Cardiac muscle cell (in vitro differentiated cells and primary cell): ENCODE data around the gene AAGAB. TPM values are rescaled to one million over a fixed set of nuclear protein-coding genes. Genes with fewer than 3 reads are reported as not detected.

Experiments used
- DNase-seq, 2 donors: peaks; one replicate each; pipeline versions ENCODE4 v3.0.0 to v3.0.0-alpha.2; 2010 to 2017; ENCODE audit warnings: low read depth in 1 of 2, low spot score in 1 of 2
- H3K27ac ChIP-seq: fragments of 200-600 bp; sonication (generic); 2 replicates; pipeline ENCODE4 v1.5.1; 2016
- H3K27me3 ChIP-seq: fragments of 200-600 bp; sonication (generic); 2 replicates; pipeline ENCODE4 v1.6.0; 2016; ENCODE audit warnings: control low read depth
- H3K36me3 ChIP-seq: fragments of 200-600 bp; sonication (generic); 2 replicates; pipeline ENCODE4 v1.5.1; 2016; ENCODE audit warnings: control low read depth
- H3K4me1 ChIP-seq: fragments of 200-600 bp; sonication (generic); 2 replicates; pipeline ENCODE4 v1.8.1; 2017; ENCODE audit warnings: low read depth, mild to moderate bottlenecking, mixed run types
- H3K4me3 ChIP-seq: fragments of 200-600 bp; sonication (generic); 2 replicates; pipeline ENCODE4 v1.5.1; 2016; ENCODE audit warnings: mild to moderate bottlenecking
- H3K9me3 ChIP-seq: fragments of 200-600 bp; sonication (generic); 2 replicates; pipeline ENCODE4 v1.5.1; 2017; ENCODE audit warnings: low read depth, mild to moderate bottlenecking, control low read depth
- CTCF ChIP-seq: IDR thresholded peaks from 2 replicates; pipeline ENCODE4 v1.5.1; 2012; ENCODE audit warnings: low read depth, mild to moderate bottlenecking, low read length
- polyA plus RNA-seq: library from polyadenylated mRNA; unstranded; fragments of >200 nt; fragmentation: Nextera tagmentation; extraction: Ambion mirVana; gene quantifications from 2 replicates; pipeline ENCODE4 v1.2.1, GENCODE V29; 2016
- total RNA-seq: library from RNA; depleted of rRNA; stranded (reverse); fragments of >200 nt; gene quantifications from 2 replicates; pipeline ENCODE4 v1.2.3, GENCODE V29; 2016

AAGAB gene
- total and polyA plus RNA-seq, 2 experiments from 2014 or later, result 27.8 to 45.3 TPM

DNA sequence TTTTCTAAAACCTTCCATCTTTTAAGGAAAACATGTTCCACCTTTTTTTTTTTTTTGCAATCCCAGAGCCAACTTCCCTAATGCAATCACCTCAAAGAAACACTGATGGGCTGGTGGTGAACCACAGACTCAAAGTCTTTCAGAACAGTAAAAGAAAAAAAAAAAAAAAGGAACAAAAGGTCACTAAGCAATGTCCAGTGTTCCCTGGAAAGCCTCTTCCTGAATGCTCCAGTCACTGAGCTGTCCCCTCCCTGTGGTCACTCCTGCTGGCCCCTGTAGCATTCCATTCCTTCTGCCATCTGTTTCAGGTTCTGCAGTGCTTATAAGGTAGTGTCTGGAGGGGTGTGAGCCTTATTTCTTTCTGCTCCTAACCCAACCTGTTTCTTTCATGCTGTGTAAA, 53.3 kb downstream of the AAGAB start:
- no peaks in the 10 kb centered on the region for H3K36me3 ChIP-seq
- H3K27ac ChIP-seq, result peak overlapping the region; percentile 88
- no peak overlapping the region for H3K4me3 ChIP-seq
- peaks cover 16% of the 10 kb centered on the region for H3K4me1 ChIP-seq
- TF ChIP-seq CTCF, result no peak
- H3K9me3 ChIP-seq, result no peaks in the 10 kb centered on the region
- no peaks in the 10 kb centered on the region for H3K27me3 ChIP-seq
- peak in 1 of 2 donors; percentile 72 for DNase-seq

- no peaks in the 10 kb centered on the region for H3K9me3 ChIP-seq
- TF ChIP-seq CTCF, result no peak
Measured at GRCh38 chr15:67199881-67200763, 54.3 kb downstream of the AAGAB start.

GRCh38 chr15:67199391-67199790, 55.1 kb downstream of the AAGAB start:
- H3K36me3 ChIP-seq, result no peaks in the 10 kb centered on the region

More at GRCh38 chr15:67199881-67200763, 54.3 kb downstream of the AAGAB start:
- peak in 1 of 2 donors; percentile 38 for DNase-seq
- Histone ChIP-seq H3K4me1 (peaks cover 16% of the 10 kb centered on the region), H3K27ac (no peak overlapping the region), H3K36me3 (no peaks in the 10 kb centered on the region), H3K4me3 (no peak overlapping the region), H3K27me3 (no peaks in the 10 kb centered on the region)

DNA sequence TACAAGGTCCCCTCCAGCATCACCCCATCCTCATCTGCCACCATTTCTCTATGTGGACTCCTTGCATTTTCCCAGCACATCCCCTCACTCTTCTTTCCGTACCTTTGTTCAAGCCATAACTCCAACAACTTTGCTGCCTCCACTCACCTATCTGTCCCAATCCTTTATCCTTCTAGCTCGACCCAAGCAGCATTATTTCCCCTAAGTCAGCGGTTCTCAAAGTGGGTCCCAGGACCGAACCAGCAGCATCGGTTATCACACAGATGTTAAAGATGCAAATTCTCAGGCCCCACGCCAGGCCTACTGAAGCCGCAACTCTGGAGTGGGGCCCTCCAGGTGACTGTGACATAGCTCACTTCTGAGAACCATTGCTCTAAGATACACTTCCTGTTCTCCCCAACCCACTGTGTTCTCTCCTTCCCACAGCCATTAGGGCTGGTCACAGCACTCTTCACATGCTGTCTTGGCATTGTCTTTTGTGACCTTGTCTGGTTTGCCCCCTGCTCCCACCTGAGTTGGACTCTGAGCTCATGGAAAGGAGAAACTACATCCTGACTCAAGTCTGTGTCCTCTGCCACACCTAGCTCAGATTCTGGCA, 56.2 kb downstream of the AAGAB start:
- no peak for DNase-seq
- peaks cover 16% of the 10 kb centered on the region for H3K4me1 ChIP-seq
- no peak for TF ChIP-seq CTCF
- H3K27me3 ChIP-seq, result no peaks in the 10 kb centered on the region
- H3K27ac ChIP-seq, result no peak overlapping the region
- no peaks in the 10 kb centered on the region for H3K36me3 ChIP-seq
- no peak overlapping the region for H3K4me3 ChIP-seq
- no peaks in the 10 kb centered on the region for H3K9me3 ChIP-seq

More at GRCh38 chr15:67199391-67199790, 55.1 kb downstream of the AAGAB start:
- Histone ChIP-seq H3K27ac (no peak overlapping the region), H3K9me3 (no peaks in the 10 kb centered on the region), H3K4me1 (peaks cover 16% of the 10 kb centered on the region), H3K27me3 (no peaks in the 10 kb centered on the region), H3K4me3 (no peak overlapping the region)
- DNase-seq, result no peak
- TF ChIP-seq CTCF, result no peak

GRCh38 chr15:67197364-67197695, 57.1 kb downstream of the AAGAB start:
- no peaks in the 10 kb centered on the region for H3K36me3 ChIP-seq
- H3K27me3 ChIP-seq, result no peaks in the 10 kb centered on the region
- H3K27ac ChIP-seq, result no peak overlapping the region
- H3K4me3 ChIP-seq, result no peak overlapping the region
- no peaks in the 10 kb centered on the region for H3K9me3 ChIP-seq
- H3K4me1 ChIP-seq, result peaks cover 16% of the 10 kb centered on the region
- no peak for TF ChIP-seq CTCF
- no peak for DNase-seq
